T1000 (cell line): Measurements from ENCODE around the gene MMP28.

ENCODE experiments used
- DNase-seq: peaks from one replicate; lab custom pipeline; 2025; ENCODE audit warnings: mixed read lengths; lab: John Stamatoyannopoulos, UW

The MMP28 gene

DNA sequence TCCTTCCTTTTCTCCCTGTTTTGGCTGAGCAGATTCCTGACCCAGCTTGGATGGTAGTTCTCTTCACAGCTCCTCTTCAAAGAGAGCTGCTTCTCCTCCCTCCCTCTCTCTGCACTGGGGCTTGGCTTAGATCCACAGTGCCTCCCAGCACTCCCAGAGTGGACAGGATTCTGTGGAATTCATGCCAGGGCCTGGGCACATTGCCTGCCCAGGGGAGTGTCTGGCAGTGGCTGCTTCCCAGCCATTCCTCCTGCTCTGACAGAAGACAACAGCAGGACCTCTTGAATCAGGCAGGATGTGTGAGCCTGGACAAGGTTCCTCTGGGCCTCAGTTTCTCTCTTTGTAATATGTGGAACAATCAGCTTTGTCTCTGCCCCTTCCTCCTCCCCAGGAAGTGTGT is 4.5 kb upstream of the MMP28 start:
- DNase-seq: peak; percentile 45

DNA sequence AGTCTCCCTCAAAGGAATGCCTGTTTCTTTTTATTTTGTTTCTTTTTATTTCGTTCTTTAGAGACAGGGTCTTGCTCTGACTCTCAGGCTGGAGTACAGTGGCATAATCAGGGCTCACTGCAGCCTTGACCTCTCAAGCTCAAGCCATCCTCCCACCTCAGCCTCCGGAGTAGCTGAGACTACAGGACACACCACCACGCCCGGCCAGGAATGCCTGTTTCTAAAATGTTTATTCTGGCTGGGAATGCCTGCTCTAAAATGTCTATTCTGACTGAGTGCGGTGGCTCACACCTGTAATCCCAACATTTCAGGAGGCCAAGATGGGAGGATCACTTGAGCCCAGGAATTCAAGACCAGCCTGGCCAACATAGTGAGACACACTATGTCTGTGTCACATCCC is 2.5 kb upstream of the MMP28 start:
- DNase-seq: no peak

DNA sequence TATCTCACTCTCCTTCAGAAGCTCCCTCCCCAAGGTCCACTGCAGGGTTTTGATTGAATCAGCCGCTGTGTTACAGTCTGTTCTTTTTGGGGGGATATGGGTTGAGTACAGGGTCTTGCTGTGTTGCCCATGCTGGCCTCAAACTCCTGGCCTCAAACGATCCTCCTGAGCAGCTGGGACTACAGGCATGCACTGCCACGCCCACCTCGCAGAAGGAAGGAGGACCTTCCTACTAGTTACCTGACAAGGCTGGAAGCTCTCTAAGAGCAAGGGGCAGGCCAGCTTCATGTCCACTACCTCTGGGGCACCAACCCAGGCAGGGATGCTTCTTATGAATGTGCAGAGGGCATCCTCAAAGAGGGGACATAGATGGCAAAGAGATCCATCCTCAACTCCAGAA is 1.9 kb upstream of the MMP28 start:
- DNase-seq: no peak

DNA sequence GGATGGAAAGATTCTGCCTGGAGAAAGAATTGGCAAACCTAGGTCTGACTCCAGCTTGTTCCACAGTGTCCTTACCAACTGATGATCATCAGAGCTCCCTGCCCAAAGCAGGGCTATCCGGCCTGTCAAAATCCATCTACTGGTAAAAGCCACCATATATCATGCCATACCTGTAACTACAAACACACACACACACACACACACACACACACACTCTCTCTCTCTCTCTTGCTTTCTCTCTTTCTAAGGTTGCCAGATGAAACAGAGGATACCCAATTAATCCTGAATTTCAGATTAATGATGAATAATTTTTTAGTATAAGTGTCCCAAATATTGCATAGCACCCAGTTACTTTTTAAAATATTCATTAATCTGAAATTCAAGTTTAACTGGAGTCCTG is 1.5 kb upstream of the MMP28 start:
- no peak for DNase-seq

DNA sequence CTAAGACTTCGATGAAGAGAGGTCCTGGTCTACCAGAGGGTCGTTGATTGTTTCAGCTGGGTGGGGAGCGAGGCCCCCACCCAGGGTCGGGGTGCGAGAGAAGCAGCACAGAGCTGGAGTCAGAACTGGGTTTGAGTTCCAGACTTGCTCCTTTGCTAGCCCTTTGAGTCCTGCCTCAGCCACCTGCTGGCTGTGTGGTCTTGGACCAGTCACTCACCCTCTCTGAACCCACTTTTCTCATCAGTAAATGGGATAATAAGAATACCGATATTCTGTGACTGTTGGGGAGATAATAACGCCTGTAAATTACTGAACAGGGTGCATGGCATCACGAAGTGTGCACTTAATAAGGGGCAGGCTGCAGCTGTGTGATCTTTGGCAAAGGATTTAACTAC is 427 bp upstream of the MMP28 start:
- no peak for DNase-seq

DNA sequence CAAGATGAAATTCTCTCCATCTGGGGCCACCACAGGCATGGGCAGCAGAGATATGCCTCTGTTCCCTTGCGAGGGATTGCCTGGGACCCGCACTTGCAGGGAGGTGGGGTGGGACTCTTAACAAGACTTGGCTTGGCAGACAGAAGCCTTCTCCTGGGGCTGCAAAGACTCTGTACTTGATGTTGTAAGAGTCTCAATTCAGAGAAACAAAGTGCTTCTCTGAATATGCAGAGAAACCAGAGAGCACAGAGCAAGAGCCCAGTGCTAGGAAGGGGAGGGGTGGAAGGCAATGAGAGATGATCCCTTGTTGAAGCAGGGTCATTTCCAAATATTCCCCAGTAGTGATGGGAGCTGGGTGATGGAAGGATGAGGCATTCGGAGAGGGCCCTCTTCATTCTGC is 2.2 kb downstream of the MMP28 start:
- DNase-seq: no peak

DNA sequence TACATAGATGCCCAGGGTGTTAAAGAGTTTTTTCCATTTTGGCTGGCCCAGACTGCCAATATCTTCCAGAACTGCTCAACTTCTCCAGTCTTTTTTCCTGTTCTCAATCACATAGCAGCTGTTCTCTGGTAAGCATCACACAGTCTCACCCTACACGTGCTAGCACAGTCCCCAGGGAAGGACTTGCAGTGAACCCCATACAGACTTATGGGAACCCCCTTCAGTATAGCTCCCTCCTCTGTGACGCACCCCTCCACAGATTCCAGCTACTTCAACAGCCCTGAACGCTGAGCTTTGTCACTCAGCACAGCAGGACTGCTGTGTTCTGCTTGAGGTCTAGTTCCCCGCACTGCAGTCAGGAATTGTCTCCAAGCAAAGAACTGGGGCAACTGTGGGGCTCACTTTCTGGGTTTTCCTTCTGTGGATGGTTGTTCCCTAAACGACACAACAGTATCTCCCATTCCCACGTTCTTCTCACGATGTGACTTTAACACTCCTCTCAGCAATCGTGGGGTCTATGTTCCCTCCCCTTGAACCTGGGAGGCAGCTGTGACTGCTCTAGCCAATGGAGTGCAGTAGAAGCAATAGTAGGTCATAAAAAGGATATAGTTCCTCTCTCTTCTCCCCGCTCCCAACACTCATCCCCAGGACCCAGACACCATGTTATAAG is 3.6 kb downstream of the MMP28 start:
- no peak for DNase-seq

DNA sequence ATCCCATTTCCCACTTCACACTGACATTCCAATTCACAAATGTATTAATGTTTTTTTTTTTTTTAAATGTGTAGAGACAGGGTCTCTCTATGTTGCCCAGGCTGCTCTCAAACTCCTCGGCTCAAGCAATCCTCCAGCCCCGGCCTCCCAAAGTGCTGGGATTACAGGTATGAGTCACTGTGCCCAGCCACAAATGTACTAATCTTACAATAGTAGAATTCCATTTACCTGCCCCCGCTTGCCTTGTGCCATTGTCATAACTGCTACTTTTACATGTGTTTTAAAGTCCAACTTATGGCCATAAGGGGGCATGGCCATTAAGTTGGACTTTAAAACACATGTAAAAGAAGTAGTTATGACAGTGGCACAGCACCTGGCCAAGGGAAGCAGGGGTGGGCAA is 4.6 kb downstream of the MMP28 start:
- no peak for DNase-seq

DNA sequence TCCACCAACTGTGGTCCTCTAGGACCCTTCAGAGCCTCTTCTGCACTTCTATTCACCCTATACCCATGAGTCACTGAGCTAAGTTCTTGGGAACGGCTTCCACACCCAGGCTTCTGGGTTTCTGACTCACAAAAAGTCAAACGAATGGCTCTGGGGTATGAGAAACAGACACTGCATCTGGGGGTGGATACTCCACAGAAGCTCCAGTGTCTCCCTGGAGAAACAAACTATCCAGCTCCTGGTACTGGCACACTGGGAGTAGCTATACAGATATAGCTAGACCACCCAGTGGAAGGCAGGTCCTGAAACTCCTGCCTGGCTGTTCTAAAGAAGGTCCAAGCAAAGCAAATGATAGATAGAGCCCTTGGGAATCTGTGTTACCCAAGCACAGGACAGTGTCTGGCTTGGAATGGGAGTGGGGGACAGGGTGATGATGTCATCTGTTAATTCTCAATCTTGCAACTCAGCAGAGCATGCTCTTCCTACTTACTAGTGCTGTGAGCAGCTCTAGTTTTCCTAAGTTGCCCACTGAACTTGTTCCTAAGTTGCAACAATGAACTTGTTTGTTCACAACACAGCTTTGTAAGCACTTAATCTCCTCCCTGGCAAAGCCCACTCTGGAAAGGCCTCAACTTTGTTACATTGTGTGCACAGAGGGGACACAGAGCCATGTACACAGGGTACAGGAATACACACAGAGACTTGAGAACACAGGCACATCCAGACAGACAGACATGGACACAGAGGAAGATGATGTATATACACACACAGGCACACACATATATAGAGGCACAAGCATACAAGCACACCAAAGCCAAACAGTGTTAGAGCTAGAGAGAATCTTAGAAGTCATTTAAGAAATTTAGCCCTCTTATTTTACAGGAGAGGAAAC is 6.7 kb downstream of the MMP28 start:
- peak; percentile 49 for DNase-seq

DNA sequence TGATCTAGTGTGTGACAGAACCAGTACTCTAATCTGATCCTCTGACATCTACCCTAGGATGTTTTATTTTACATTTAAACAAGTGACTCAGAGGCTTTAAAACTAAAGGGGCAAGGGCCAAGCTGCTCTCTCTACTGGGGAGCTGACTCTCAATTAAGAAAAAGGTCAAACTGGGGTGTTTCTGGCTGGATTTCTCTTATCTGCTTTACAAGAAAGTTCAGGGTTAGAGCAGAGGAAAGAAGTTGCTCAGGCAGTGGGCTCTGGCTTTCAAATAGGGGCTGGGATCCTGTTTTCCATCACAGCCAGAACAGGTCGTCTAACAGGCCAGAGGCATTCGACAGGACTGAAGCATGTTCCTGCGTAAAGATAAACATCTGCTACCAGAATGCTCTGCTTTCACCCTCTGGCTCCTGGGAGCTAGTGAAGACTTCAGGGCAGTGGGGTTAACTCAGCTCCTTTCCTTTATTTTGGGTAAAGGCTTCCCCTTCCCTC is 8.5 kb downstream of the MMP28 start:
- DNase-seq: peak; percentile 11

DNA sequence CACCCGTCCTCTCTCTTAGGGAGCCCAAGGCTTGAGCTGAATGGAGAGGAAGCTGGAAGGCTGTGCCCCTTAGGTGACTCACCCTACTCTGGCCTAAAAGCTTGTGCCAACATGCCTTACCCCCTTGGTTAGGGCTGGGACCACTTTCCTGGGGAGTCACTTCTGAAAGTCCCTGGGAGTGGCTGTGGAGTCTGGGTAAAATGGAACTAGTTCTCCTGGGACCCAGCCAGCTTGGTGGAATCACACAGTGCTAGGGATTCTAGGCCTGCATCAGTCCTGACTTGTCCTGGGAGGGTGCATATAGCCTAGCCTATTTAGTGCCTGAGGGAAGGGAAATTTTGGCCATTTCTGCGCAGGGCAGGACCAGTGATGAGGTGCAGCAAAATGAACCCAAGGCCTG is 10.5 kb downstream of the MMP28 start:
- no peak for DNase-seq

DNA sequence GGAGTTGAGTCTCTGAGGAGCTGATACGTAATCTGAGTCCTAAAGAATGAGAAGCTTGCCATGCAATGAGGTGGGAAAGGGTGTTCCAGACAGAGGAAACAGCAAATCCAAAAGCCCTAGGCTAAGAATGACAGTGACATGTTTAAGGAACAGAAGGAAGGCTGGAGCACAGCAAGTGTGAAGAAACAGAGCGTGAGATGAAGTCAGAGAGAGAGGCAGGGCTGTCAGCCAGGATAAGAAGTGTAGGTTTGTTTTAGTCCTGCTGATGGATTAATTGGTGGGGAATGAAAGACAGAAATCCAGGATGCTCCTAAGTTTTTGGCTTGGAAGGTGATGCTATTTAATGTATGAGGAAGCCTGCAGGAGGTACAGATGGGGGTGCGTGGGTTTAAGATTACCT is 14.5 kb downstream of the MMP28 start:
- DNase-seq: no peak

DNA sequence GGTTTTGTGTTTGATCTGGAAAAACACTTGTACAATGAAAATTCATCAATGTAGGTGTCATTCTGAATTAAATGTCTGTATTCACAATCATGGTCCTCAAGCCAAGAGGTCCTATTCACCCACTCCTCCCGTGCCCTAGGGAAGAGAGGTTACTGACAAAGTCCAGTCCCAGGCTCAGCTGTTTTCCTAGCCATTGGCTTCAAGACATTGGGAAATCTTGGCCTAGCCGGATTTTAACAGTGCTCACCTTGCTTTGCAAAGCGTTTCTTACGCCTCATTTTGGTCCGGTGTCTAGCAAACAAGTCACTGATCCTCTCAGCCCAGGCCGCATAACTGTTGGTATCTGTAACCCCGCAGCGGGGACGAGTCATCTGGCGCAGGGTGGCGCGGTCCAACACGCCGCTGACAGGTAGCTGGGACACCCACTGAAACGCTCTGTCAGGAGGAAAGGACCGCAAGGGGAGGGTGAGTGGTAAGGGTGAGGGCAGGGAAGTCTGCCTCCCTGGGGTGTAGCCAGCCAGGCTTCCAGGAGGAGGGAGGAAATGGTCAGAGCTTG is 16.7 kb downstream of the MMP28 start:
- no peak for DNase-seq

DNA sequence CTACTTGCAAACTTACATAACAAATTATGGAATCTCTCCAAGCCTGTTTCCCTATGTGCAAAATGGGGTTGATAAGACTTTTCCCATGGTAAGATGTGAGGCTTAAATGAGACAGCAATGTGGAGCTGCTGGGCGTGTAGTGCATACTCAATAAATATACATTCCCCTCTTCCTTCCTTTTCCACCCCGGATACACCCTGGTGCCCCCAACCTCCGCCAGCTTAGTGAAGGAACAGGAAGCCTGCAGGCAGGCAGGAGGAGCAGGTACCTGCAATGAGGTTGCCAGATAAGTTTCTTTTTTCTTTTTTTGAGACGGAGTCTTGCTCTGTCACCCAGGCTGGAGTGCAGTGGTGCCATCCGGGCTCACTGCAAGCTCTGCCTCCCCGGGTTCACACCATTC is 19.9 kb downstream of the MMP28 start:
- no peak for DNase-seq

DNA sequence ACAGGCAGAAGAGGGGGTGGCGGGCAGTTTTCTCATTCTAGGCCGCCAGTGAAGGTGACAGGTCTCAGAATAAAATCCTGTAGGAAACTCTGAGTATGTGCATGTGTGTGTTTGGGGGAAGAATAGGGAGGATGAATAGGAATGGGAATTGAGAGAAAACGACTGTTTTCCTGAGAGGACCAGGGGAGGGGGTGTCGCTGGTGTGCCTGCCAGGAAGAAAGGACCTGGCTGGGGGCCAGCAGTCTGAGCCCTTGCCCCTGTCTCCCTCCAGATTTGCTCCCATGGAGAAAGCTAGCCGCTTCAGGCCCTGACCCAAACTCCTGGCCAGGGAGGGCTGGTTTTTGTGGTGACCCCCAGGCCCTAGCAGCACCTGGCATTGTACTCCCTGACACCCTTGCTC is 20.4 kb downstream of the MMP28 start:
- DNase-seq: no peak

DNA sequence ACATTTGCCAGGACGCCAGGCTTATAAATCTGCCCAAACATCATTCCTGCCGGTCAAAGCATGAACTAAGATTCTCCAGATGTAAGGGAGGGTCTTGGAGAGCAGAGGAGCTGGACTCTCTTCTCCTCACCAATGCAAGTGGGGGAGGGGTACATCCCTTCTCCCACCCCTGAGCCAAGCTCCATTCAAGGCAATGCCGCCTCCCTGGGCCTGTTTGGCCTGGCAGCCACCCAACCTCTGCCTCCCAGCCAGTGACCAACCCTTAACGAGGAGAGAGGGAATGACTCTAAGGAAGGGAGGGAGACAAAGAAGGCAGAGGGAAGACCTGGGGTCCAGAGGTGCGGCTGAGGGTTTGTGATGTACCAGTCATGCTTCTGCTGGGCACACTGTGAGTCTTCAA is 20.9 kb downstream of the MMP28 start:
- peak; percentile 20 for DNase-seq

DNA sequence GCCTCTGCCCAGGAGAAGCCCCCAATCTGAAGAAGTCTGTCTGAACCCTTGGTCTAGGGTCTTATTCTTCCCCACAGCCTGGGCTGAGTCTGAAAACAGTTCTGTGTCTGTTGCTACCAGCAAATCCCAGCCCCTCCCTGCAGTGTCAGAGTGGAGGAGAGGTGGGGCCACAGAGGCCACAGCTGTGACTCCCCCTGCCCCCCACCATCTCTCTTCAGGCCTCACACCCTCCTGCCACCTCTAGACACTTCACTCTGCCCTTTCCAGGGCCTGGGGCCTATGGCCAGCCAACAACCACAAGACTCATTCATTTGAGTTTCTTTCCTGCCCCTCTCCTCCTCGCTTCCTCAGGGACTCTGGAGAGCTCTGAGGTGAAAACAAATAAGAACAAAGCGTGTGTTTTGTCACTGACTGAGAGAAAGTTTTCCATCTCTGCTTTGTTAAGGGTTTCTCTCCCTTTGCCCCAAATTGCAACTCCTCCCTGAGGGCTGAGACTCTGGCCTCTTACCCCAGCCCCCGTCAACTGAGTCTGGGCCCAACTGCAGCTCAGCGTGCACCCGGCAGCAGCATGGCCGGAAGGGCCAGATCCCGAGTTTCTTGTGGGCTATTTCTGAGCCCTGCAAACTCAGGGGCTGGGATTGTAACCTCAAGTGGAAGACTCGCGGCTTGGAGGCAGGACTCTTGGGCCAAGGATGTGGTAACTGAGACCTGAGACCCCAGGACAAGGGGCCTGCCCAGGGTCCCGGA is 21.6 kb downstream of the MMP28 start:
- DNase-seq: no peak

DNA sequence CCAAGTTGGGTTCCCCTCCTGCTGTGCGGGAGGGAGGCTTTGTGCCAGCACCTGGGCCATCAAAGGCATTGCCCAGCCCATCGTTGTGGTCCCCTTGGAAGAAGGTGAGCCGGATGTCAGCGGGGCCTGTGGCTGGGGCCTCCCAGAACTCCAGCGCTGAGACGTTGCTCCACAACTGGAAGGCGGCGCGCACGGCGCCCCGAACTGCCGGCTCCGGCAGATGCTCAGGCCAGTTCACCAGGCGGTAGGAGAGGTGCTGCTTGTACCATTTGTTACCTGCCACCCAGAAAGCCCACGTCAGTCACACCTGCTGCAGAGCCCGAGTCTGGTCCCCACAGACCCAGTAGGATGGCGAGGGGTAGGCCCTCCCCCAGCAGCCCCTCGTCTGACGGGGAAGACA is 22.3 kb downstream of the MMP28 start:
- DNase-seq: no peak

DNA sequence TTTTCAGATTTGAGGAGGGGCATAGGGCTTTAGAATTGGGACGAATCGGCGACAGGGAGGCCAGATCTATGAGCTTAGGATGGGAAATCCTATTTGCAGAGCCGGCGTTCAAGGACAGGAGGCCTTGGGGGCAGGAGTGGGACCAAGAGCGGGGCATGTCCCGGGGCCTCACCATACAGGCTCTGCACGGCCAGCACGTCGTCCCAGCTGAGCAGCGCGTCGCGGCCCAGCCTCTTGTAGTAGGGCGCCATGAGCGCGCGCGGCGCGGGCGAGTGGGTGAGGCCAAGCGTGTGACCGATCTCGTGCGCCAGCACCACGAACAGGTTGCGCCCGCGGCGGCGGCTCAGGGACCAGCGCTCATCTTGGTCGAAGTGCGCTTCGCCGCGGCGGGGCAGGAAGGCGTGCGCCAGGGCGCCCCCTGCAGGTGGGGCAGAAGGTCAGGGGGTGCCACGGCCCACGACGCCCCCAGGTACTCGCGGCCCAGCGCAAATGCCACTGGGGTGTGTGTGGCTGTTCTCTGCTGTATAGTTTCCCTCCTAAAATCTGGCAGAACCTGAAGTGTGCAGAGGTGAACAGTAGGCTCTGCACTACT is 25.4 kb downstream of the MMP28 start:
- no peak for DNase-seq

DNA sequence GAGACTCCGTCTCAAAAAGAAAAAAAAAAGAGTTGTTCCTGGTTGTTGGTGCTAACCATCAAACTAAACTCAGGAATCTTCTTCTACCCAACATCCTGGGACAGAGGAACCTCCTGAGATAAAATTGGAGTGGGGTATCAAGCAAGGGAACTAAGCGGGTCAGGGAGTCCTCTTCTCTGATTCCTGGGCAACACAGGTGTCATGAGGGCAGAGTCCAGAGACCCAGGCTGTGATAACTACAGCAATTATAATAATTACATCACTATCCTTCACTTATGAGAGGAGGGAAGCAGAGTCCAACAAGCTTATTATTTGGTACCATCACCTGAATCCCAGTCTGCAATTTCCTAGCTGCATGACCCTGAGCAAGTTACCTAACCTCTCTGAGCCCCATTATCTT is 26.6 kb downstream of the MMP28 start:
- no peak for DNase-seq

DNA sequence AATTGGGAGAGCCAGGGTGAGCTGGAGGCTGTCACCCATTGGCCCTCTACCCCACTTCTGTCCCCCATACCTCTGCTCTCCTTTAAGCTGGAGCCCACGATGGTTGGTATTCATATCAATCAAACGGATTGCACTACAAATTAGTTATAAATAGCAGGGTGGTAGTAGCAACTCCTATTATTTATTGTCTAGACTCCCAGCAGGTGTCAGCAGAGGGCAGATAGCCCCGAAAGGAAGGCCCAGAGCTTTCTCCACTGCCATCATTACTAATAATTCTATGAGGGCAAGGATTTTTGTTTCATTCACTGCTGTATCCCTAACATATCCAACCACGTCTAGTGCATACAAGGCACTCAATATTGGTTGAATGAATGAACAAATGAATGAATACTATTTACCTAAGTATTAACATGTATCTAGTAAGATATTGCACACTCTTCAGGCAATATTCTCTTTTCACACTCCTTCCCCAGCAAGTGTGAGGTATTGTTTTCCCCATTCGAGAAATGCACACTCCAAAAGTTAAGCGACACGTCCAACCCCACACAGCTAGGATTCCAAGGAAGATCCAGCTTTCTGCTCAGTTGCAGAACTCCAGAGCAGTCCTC is 28.4 kb downstream of the MMP28 start:
- peak; percentile 37 for DNase-seq

DNA sequence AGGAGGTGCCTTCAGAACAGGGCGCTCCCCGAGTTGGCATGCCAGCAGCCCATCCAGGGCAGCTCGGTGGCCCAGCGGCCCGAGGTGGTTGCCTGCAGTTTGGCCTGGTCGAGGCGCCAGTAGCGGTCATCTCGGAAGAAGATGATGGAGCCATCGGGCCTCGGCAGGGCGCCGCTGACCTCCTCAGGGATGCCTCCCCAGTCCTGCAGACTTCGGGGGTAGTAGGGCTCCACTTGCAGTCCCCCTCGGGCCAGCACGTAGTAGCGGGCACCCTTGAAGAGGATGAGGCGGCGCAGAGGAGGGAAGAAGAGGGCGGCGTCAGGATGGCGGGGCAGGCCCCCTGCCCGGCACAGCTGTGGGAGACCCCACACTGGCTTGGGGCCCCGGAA is 29.0 kb downstream of the MMP28 start:
- DNase-seq: no peak
